Endothelial cell of umbilical vein (primary cell): ENCODE measurements around the gene KDM4B. TPM values are rescaled to one million over a fixed set of nuclear protein-coding genes. Genes with fewer than 3 reads are reported as not detected.

Source experiments
- BruUV-seq: library from RNA; stranded (reverse); fragments of 400-500 nt; replicated peaks from 2 replicates; lab custom pipeline; 2021; lab: Mats Ljungman, UMichigan
- CTCF ChIA-PET: fragments of 300-600, 350-600 bp; sonication (Branson Sonifier 250); formaldehyde crosslinking; loops from one replicate; lab custom pipeline; 2021; ENCODE audit warnings: antibody characterized with exemption, inconsistent platforms; lab: Charles Lee
- POLR2A ChIA-PET: fragments of 300-600, 350-600 bp; sonication (Branson Sonifier 250); formaldehyde crosslinking; loops from one replicate; lab custom pipeline; 2021; ENCODE audit warnings: antibody characterized with exemption, inconsistent platforms; lab: Charles Lee
- DNase-seq: peaks from one replicate; pipeline ENCODE4 v3.0.0-alpha.2; 2011; ENCODE audit warnings: low read depth, low spot score
- FAIRE-seq: peaks from 2 replicates; lab custom pipeline; 2011; peaks lifted over from hg19 to GRCh38; lab: Jason Lieb, UNC
- H2AFZ ChIP-seq: 2 replicates; pipeline ENCODE4 v1.6.0; 2012; ENCODE audit warnings: low read depth, low read length, control low read depth, inconsistent platforms
- H3K27ac ChIP-seq: 2 replicates; pipeline ENCODE4 v1.5.1; 2011; ENCODE audit warnings: low read depth, mild to moderate bottlenecking, control low read depth, low read length, moderate library complexity; ENCODE audit not compliant: insufficient read depth
- H3K27me3 ChIP-seq, 2 experiments: 2 replicates each; pipeline versions ENCODE4 v1.6.0 to v1.6.1; 2011; ENCODE audit warnings: low read length in 2 of 2, mixed read lengths in 1 of 2; ENCODE audit not compliant: control insufficient read depth in 2 of 2, insufficient read depth in 2 of 2
- H3K36me3 ChIP-seq, 2 experiments: 2 replicates in 1 of 2; 3 replicates in 1 of 2; pipeline ENCODE4 v1.5.1; 2011; ENCODE audit warnings: low read length in 2 of 2, mild to moderate bottlenecking in 1 of 2, moderate library complexity in 1 of 2; ENCODE audit not compliant: control insufficient read depth in 2 of 2, insufficient read depth in 2 of 2; ENCODE audit errors: extremely low read depth in 1 of 2
- H3K4me1 ChIP-seq: 3 replicates; pipeline ENCODE4 v1.5.1; 2011; ENCODE audit warnings: mild to moderate bottlenecking, low read length; ENCODE audit not compliant: control insufficient read depth, insufficient read depth; ENCODE audit errors: extremely low read depth
- H3K4me2 ChIP-seq: 2 replicates; pipeline ENCODE4 v1.6.1; 2011; ENCODE audit warnings: low read length, control low read depth, mixed read lengths; ENCODE audit not compliant: insufficient read depth
- H3K4me3 ChIP-seq, 3 experiments: fragments of 200-600 bp in 1 of 3; sonication (generic), shearing (Covaris generic) in 1 of 3; replicated peaks in 1 of 3; 2 replicates each; pipeline ENCODE4 v1.5.1; 2011 to 2016; ENCODE audit warnings: control low read depth in 3 of 3, low read length in 3 of 3, mild to moderate bottlenecking in 2 of 3, inconsistent platforms in 1 of 3, low read depth in 1 of 3, moderate library complexity in 1 of 3; ENCODE audit not compliant: insufficient read depth in 1 of 3
- H3K79me2 ChIP-seq: 2 replicates; pipeline ENCODE4 v1.6.0; 2012; ENCODE audit warnings: low read length, inconsistent platforms; ENCODE audit not compliant: control insufficient read depth, insufficient read depth
- H3K9ac ChIP-seq: replicated peaks from 2 replicates; pipeline ENCODE3; 2011; ENCODE audit warnings: low read length, control low read depth; ENCODE audit not compliant: insufficient read depth; ENCODE audit errors: extremely low read depth
- H3K9me1 ChIP-seq: replicated peaks from 3 replicates; pipeline ENCODE4 v1.6.0; 2011; ENCODE audit warnings: mild to moderate bottlenecking, low read length; ENCODE audit not compliant: control insufficient read depth, insufficient read depth; ENCODE audit errors: extremely low read depth
- H3K9me3 ChIP-seq: replicated peaks from 2 replicates; pipeline ENCODE4 v1.5.1; 2012; ENCODE audit warnings: low read length, inconsistent platforms; ENCODE audit not compliant: control insufficient read depth, insufficient read depth
- H4K20me1 ChIP-seq: replicated peaks from 2 replicates; pipeline ENCODE3; 2011; ENCODE audit warnings: mild to moderate bottlenecking, low read length; ENCODE audit not compliant: control insufficient read depth, insufficient read depth; ENCODE audit errors: extremely low read depth
- EZH2 ChIP-seq: IDR thresholded peaks from 2 replicates; pipeline ENCODE4 v1.6.1; 2012; ENCODE audit warnings: borderline replicate concordance, low read depth, mild to moderate bottlenecking, moderate library complexity, low read length, inconsistent platforms; ENCODE audit not compliant: severe bottlenecking
- FOS ChIP-seq: IDR thresholded peaks from 2 replicates; pipeline ENCODE4 v1.6.1; 2011; ENCODE audit warnings: mild to moderate bottlenecking, low read length, moderate library complexity, borderline replicate concordance; ENCODE audit not compliant: insufficient read depth
- GATA2 ChIP-seq: IDR thresholded peaks from 2 replicates; pipeline ENCODE4 v1.7.0; 2011; ENCODE audit warnings: low read depth, mild to moderate bottlenecking, moderate library complexity, mixed read lengths, low read length; ENCODE audit not compliant: insufficient read length, insufficient read depth
- JUN ChIP-seq: IDR thresholded peaks from 2 replicates; pipeline ENCODE4 v1.6.1; 2011; ENCODE audit warnings: borderline replicate concordance, low read depth; ENCODE audit not compliant: insufficient read length, insufficient read depth
- MYC ChIP-seq: IDR thresholded peaks from one replicate; pipeline ENCODE4 v1.6.1; 2011; ENCODE audit warnings: mild to moderate bottlenecking, low read depth, low read length
- POLR2A ChIP-seq: IDR thresholded peaks from 2 replicates; pipeline ENCODE4 v1.6.1; 2012; ENCODE audit warnings: low read depth, mild to moderate bottlenecking, control low read depth, low read length
- POLR2AphosphoS5 ChIP-seq: IDR thresholded peaks from 2 replicates; pipeline ENCODE4 v1.6.1; 2012; ENCODE audit warnings: low read depth, mild to moderate bottlenecking, control low read depth, low read length, moderate library complexity; ENCODE audit not compliant: insufficient read depth
- dilution Hi-C: fragments of 300-500 bp; cut with MboI; formaldehyde crosslinking; loops from one replicate; pipeline ENCODE4 v1.15.0; 2019; ENCODE audit warnings: low sequenced_read_pairs; ENCODE audit not compliant: extremely low pct_ligation_motif_present
- intact Hi-C: fragments of 100-400 bp; cut with micrococcal nuclease; formaldehyde crosslinking; loops from one replicate; pipeline ENCODE4 v1.10.0; 2022
- polyA plus RNA-seq, 4 experiments: library from polyadenylated mRNA; depleted of rRNA in 3 of 4; stranded (reverse) in 3 of 4; unstranded in 1 of 4; fragments of >200 nt; gene quantifications; 2 replicates each; pipeline versions ENCODE4 v1.2.1 to v1.2.3, GENCODE V29; 2011 to 2012; ENCODE audit warnings: missing spikeins in 1 of 4
- total RNA-seq: library from RNA; stranded (reverse); gene quantifications from 2 replicates; pipeline ENCODE4 v1.2.3, GENCODE V29; 2021
- TF ChIP-seq, protein P1 (sequence below): IDR thresholded peaks from 2 replicates; pipeline ENCODE4 v1.6.1; 2011; ENCODE audit not compliant: insufficient read depth, insufficient read length
- TF ChIP-seq, protein P2 (sequence below), 2 donors: IDR thresholded peaks; 1 replicate in 1 of 2; 2 replicates in 1 of 2; pipeline ENCODE4 v1.5.1; 2011; ENCODE audit warnings: low read length in 2 of 2, mild to moderate bottlenecking in 2 of 2, moderate library complexity in 2 of 2, control low read depth in 1 of 2, inconsistent platforms in 1 of 2, low read depth in 1 of 2; ENCODE audit not compliant: insufficient read depth in 1 of 2; ENCODE audit errors: extremely low read depth in 1 of 2

Gene KDM4B
- total and polyA plus RNA-seq, 2 donors (not counting 3 experiments of a cell fraction or from before 2014, with no cell fraction given): 12.4 to 37.2 TPM

DNA sequence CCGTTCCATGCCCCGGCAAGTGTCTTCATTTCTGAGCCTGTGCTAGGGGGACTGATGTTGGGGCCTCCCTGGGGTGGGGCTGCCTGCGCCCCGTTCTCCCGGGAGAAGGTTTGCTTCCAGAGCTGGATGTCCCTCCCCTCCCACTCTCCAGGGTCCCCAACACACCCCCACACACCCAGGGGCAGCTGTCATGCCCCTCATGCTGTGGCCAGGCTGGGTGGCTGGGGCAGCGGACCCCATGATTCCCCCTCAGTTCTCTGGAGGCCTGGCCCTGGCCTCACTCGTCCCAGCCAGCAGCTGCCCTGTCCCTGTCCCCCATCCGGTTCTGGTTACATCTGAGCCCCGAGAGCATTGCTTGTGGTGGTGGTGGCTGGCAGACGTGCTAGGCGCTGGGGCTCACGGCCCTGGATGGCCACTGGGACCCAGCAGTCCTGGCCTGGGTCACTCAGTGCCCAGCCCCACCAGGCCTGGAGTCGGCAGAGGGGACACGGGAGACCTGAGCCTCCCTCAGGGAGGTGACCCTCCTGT, 184.8 kb downstream of the KDM4B start:
- CTCF ChIA-PET: interaction anchor here (1.1 to 2.3 kb wide), 5 partner anchors 8 to 344 kb away, joined by 3 to 10 read pairs (median 5); no protein-coding TSS in a partner anchor
- H3K36me3 ChIP-seq: no peaks in the 10 kb centered on the region
- no peaks in the 10 kb centered on the region for H4K20me1 ChIP-seq
- H3K79me2 ChIP-seq: no peaks in the 10 kb centered on the region
- no peak overlapping the region for H3K4me3 ChIP-seq
- DNase-seq (no peak), FAIRE-seq (no peak)
- H3K9me1 ChIP-seq: no peaks in the 10 kb centered on the region
- no peak for TF ChIP-seq POLR2A
- TF ChIP-seq, protein P1, sequence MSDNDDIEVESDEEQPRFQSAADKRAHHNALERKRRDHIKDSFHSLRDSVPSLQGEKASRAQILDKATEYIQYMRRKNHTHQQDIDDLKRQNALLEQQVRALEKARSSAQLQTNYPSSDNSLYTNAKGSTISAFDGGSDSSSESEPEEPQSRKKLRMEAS: no peak
- TF ChIP-seq JUN: no peak
- no peak for TF ChIP-seq FOS
- no peak for TF ChIP-seq MYC
- TF ChIP-seq, protein P2, sequence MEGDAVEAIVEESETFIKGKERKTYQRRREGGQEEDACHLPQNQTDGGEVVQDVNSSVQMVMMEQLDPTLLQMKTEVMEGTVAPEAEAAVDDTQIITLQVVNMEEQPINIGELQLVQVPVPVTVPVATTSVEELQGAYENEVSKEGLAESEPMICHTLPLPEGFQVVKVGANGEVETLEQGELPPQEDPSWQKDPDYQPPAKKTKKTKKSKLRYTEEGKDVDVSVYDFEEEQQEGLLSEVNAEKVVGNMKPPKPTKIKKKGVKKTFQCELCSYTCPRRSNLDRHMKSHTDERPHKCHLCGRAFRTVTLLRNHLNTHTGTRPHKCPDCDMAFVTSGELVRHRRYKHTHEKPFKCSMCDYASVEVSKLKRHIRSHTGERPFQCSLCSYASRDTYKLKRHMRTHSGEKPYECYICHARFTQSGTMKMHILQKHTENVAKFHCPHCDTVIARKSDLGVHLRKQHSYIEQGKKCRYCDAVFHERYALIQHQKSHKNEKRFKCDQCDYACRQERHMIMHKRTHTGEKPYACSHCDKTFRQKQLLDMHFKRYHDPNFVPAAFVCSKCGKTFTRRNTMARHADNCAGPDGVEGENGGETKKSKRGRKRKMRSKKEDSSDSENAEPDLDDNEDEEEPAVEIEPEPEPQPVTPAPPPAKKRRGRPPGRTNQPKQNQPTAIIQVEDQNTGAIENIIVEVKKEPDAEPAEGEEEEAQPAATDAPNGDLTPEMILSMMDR (IDR thresholded peaks at IDR 0.05; ENCODE audit: extremely low read depth in 1 of 2, insufficient read depth in 1 of 2, low read depth in 1 of 2, low read length in 2 of 2): no peak
- no peak for TF ChIP-seq POLR2AphosphoS5
- no peak for TF ChIP-seq EZH2
- no peak for TF ChIP-seq GATA2
- no peak overlapping the region for H3K27ac ChIP-seq
- dilution Hi-C loops: no loop called here
- intact Hi-C loops: loop anchor here (1.0 kb wide), 1 partner anchor 105 kb away; no protein-coding TSS in a partner anchor
- H3K9ac ChIP-seq: no peak overlapping the region
- H3K27me3 ChIP-seq: no peaks in the 10 kb centered on the region
- no peak overlapping the region for H3K4me2 ChIP-seq
- H3K4me1 ChIP-seq: no peaks in the 10 kb centered on the region
- H3K9me3 ChIP-seq: no peaks in the 10 kb centered on the region
- H2AFZ ChIP-seq: no peak overlapping the region
- no TSS peak for BruUV-seq
- POLR2A ChIA-PET: interaction anchor here (0.7 kb wide), 1 partner anchor 242 kb away, joined by 3 read pairs; no protein-coding TSS in a partner anchor
